ENCODE measurements around the gene CATSPERD. TPM values are rescaled to one million over a fixed set of nuclear protein-coding genes. Genes with fewer than 3 reads are reported as not detected.

Gene CATSPERD
- total and polyA plus RNA-seq, 7 donors, result not detected

DNA sequence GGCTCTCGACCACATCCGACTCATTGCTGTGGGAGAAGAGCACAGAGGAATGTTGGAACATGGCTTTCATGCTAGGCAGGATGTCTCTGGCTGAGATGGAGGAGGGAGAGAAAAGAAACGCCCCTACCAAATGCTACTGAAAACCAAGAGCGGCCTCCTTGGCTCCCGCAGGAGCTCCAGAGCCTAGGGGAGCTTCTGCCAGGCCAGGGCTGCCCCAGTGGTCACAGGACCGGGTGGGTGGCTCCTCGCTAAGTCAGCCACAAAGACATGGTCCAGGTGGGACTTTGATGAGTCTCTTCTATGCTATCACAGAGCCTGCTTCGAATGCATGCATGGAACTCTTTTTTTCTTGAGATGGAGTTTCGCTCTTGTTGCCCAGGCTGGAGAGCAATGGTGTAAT lies 7.2 kb upstream of the CATSPERD start:
- intact Hi-C loops (cut with DNase I), result no loop called here
- DNase-seq (no peak), ATAC-seq (no peak)
- Histone ChIP-seq H3K4me1 (peaks cover 11% of the 10 kb centered on the region), H3K27me3 (ENCODE audit: insufficient read depth in 3 of 3, low read length in 2 of 3) (no peaks in the 10 kb centered on the region), H3K36me3 (ENCODE audit: insufficient read depth in 1 of 2, low read depth in 1 of 2) (peaks cover 4 to 67% of the 10 kb centered on the region in 2 donors), H3K27ac (no peak overlapping the region), H3K9me3 (no peaks in the 10 kb centered on the region), H3K4me3 (no peak overlapping the region)
- TF ChIP-seq, protein P1, sequence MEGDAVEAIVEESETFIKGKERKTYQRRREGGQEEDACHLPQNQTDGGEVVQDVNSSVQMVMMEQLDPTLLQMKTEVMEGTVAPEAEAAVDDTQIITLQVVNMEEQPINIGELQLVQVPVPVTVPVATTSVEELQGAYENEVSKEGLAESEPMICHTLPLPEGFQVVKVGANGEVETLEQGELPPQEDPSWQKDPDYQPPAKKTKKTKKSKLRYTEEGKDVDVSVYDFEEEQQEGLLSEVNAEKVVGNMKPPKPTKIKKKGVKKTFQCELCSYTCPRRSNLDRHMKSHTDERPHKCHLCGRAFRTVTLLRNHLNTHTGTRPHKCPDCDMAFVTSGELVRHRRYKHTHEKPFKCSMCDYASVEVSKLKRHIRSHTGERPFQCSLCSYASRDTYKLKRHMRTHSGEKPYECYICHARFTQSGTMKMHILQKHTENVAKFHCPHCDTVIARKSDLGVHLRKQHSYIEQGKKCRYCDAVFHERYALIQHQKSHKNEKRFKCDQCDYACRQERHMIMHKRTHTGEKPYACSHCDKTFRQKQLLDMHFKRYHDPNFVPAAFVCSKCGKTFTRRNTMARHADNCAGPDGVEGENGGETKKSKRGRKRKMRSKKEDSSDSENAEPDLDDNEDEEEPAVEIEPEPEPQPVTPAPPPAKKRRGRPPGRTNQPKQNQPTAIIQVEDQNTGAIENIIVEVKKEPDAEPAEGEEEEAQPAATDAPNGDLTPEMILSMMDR (IDR thresholded peaks at IDR 0.05), result no peak
- WGBS, 3 donors, result 91 to 96% (median 92%) methylated on average over 9 of the region's 9 CpGs

DNA sequence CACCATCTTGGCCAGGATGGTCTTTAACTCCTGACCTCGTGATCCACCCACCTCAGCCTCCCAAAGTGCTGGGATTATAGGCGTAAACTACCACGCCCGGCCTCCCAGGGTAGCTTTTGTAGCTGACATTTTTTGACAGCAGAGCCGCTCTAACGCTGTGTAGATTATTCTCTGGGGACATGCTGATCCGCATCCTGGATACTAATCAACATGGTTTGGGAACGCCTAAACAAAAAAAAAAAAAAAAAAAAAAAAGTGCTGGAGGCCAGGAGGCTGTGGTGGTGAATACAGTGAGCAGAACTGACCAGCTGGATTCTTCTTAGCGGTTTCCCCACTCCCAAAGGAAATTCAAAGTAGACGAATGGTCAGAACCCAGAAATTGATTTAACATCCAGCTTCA lies 5.6 kb upstream of the CATSPERD start:
- intact Hi-C loops (cut with DNase I), result loop anchor here in 1 of 2 donors (5.0 kb wide), 1 partner anchor 93 kb away; the partner anchor contains the start of genes SAFB and SAFB2
- Histone ChIP-seq H3K27ac (no peak overlapping the region), H3K27me3 (ENCODE audit: insufficient read depth in 3 of 3, low read length in 2 of 3) (no peaks in the 10 kb centered on the region), H3K4me3 (no peak overlapping the region), H3K36me3 (ENCODE audit: insufficient read depth in 1 of 2, low read depth in 1 of 2) (peaks cover 4 to 51% of the 10 kb centered on the region in 2 donors), H3K9me3 (no peaks in the 10 kb centered on the region), H3K4me1 (peaks cover 20% of the 10 kb centered on the region)
- no peak for ATAC-seq
- TF ChIP-seq, protein P1 (IDR thresholded peaks at IDR 0.05), result no peak
- 65 to 74% (median 68%) methylated on average over 10 of the region's 10 CpGs for WGBS, 3 donors
- no peak for DNase-seq

DNA sequence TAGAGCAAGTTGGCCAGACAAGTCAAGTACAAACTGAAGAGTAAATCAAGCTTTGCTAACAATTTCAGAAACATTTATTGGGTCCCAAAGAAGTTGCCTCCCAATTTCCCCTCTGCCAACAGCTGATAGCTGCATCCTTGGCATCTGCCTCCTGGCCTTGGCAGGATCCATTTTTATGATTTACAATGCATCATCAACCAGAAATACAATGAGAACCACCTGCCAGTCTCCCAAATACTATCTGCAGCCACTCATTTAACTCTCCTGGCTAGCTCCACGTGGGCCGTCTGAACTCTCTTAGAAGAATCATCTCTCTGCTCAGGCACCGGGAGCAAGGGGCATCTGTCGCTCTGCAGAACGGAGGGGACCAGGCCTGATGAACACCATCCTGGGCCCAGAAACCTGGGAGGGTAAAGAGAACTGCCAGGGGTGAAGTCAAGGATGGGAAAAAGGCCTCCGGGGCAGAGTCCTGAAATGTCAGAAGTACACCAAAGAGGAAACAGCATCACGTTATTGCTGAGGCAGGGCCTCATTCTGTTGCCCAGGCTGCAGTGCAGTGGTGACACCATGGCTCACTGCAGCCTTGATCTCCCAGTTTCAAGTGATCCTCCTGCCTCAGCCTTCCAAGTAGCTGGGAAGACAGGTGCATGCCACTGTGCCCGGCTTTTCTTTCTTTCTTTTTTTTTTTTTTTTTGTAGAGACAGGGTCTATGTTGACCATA lies 3.1 kb upstream of the CATSPERD start:
- WGBS, 3 donors, result 65 to 69% (median 65%) methylated on average over 8 of the region's 8 CpGs
- no peak overlapping the region for H3K4me3 ChIP-seq
- DNase-seq (no peak), ATAC-seq (no peak)
- peaks cover 4 to 25% of the 10 kb centered on the region in 2 donors for H3K36me3 ChIP-seq (ENCODE audit: insufficient read depth in 1 of 2, low read depth in 1 of 2)
- peaks cover 20% of the 10 kb centered on the region for H3K4me1 ChIP-seq
- intact Hi-C loops (cut with DNase I), result loop anchor here in 1 of 2 donors (5.0 kb wide), 1 partner anchor 95 kb away; the partner anchor contains the start of genes SAFB and SAFB2
- no peaks in the 10 kb centered on the region for H3K27me3 ChIP-seq (ENCODE audit: insufficient read depth in 3 of 3, low read length in 2 of 3)
- no peaks in the 10 kb centered on the region for H3K9me3 ChIP-seq
- TF ChIP-seq, protein P1 (IDR thresholded peaks at IDR 0.05), result no peak
- peak overlapping the region; percentile 99 for H3K27ac ChIP-seq

DNA sequence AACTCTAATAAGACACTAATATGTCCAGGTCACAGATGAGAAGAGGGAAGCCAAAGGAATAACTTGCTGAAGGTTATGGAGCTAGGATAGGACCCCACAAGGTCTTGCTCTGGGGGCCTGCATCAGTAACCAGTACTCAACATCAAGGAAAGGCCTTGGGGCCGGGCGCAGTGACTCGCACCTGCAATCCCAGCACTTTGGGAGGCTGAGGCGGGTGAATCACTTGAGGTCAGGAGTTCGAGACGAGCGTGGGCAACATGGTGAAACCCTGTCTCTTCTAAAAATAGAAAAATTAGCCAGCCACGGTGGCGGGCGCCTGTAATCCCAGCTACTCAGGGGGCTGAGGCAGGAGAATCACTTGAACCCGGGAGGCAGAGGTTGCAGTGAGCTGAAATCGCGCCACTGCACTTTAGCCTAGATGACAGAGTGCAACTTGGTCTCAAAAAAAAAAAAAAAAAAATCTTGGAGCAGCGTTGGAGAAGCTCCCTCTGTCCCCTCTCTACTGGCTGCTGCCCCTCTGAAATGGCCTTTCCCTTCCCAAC lies 2.3 kb upstream of the CATSPERD start:
- Histone ChIP-seq H3K27me3 (ENCODE audit: insufficient read depth in 3 of 3, low read length in 2 of 3) (no peaks in the 10 kb centered on the region), H3K9me3 (no peaks in the 10 kb centered on the region), H3K4me1 (peaks cover 20% of the 10 kb centered on the region), H3K4me3 (peak overlapping the region; percentile 95), H3K36me3 (ENCODE audit: insufficient read depth in 1 of 2, low read depth in 1 of 2) (peaks cover 3 to 18% of the 10 kb centered on the region in 2 donors), H3K27ac (peak overlapping the region; percentile 99)
- WGBS, 3 donors, result 50 to 62% (median 56%) methylated on average over 14 of the region's 14 CpGs
- intact Hi-C loops (cut with DNase I), result loop anchor here in 1 of 2 donors (2.0 to 5.0 kb wide), 2 partner anchors 27 to 96 kb away; partner anchors contain the start of genes RPL36, SAFB and SAFB2
- no peak for DNase-seq
- TF ChIP-seq, protein P1 (IDR thresholded peaks at IDR 0.05), result no peak
- no peak for ATAC-seq
